CD4-positive, alpha-beta T cell treated with Interleukin-17A for 1 hour (primary cell): Measurements from ENCODE around the gene EGLN2.
A peak's percentile ranks its signal among the peaks of the same experiment; 100 is the strongest.
"Not testable (repeated sequence)": the region's sequence is repeated elsewhere in the genome, so short reads cannot be mapped to it uniquely, and the experiment has no call there.

Experiments
- DNase-seq: peaks from one replicate; pipeline ENCODE4 v3.0.0-alpha.2; 2020

The EGLN2 gene

DNA sequence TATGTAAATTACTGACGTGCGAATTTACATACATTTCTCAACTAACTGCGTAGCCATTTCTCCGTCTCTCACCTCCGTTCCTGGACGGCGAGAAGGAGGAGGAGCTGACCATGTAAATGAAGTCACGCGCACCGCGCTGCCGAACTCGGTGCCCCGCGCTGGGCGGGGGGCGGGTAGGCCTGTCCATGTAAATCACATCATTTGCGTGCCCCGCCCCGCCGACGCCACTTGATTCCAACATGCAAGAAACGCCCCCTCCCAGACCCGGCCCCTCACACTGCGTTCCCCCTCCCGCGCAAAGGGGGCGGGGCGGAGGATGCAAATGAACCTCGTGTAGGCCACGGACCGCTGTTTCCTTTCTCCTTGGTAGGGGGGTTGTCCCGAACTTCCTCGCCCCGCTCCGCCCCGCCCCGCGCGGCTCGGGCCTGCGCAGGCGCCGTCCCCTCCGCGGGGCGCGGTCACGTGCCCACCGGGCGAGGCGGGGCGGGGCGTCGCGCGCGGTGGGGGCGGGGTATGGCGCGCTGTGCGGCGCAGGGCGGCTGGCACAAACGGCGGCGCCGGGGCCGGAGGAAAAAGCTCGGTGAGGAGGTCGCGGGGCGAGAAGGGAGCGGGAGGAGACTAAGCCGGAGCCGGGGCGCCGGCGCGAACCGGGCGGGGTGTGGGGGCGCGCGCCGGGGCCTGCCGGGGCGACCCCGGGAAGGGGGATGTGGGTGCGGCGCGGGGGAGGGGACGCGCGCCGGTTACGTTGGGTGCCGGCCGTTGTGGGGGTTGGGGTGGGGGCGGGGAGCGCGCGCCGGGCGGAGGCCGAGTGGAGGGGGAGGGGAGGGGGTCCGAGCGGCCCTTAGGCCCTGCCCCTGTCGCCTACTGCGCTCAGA lies at the start of gene EGLN2:
Gene EGLN2 (plus strand): TSS at position 509 of the 875 bp plus-strand sequence. CDS start 1,382 bp downstream, outside the sequence.
- DNase-seq, result peak; percentile 100

- DNase-seq, result peak; percentile 100
Measured at GRCh38 chr19:40750058-40750873, 48.7 kb upstream of the EGLN2 start, which contains the start of gene ACTMAP. Gene ACTMAP, minus strand, starts transcription at chr19:40750477. Its CDS starts 674 bp downstream, at chr19:40749803.

DNA sequence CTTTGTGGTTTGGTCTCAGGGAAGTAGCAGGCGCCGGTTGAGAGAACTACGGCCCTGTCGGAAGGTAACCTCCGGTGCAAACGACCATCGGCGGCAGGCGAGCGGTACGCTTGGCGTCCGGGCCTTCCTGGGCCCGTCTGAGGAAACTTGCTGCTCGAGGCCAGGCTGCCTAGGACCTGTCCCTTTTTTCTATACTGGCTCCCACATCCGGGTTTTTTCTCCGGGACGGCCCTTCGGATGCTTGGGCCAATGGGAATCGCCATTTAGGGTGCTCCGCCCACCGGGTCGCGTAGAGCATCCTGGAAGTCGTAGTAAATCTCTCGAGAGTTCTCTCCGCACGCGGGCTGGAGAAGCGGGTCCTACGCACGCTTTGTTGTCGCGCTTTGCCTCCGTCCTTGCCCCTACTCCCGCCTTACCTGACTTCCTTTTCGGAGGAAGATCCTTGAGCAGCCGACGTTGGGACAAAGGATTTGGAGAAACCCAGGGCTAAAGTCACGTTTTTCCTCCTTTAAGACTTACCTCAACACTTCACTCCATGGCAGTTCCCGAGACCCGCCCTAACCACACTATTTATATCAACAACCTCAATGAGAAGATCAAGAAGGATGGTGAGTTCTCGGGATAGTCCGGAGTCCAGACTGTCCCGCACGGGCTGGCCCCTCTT lies 48.0 kb upstream of the EGLN2 start, which contains the start of gene SNRPA:
Gene SNRPA (plus strand): TSS at position 330 of the 664 bp plus-strand sequence. CDS start 206 bp downstream, at position 536.
- DNase-seq, result peak; percentile 97

- DNase-seq, result no peak
Measured at GRCh38 chr19:40752257-40752781, 46.7 kb upstream of the EGLN2 start.

GRCh38 chr19:40754611-40755247 lies 44.3 kb upstream of the EGLN2 start:
- peak; percentile 47 for DNase-seq

- DNase-seq, result no peak
Measured at GRCh38 chr19:40755248-40755624, 43.8 kb upstream of the EGLN2 start.

DNA sequence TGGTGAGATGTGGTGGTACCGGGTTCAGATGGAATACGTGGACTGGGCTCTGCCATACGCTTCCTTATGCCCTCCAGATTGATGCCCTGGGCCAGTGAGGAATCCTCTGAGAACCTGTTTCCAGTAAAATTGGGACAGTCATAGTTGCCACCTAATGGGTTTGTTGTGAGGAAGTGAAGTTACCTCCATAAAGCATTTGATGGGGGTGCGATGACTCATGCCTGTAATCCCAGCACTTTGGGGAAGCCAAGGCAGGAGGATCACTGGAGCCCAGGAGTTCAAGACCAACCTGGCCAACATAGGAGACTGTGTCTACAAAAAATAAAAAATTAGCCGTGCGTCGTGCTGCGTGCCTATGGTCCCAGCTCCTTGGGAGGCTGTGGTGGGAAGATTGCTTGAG lies 43.2 kb upstream of the EGLN2 start:
- no peak for DNase-seq

DNA sequence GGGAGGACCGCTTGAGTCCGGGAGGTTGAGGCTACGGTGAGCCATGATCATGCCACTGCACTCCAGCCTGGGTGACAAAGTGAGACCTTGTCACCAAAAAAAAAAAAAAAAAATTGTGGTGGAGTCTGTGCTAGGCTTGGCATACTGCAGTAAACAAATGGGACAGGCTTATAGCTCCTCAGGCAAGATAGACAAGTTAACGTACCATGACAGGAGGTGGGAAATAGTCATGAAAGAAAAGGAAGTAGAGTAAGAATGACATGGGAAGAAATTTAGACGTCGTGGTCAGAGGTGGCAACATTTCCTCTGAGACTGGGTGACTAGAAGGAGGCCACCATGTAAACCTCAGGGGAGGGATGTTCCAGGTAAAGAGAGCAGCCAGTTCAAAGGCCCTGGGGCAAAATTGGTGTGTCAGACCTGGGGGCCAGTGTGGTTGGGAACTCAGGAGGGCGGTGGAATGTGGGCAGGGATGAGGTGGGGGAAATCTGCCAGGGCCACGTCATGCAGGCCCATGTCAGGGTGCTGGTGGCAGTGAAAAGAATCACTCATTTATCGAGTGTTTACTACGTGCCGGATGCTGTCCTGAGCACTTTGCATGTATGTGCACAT lies 42.4 kb upstream of the EGLN2 start:
- DNase-seq, result peak; percentile 36

DNA sequence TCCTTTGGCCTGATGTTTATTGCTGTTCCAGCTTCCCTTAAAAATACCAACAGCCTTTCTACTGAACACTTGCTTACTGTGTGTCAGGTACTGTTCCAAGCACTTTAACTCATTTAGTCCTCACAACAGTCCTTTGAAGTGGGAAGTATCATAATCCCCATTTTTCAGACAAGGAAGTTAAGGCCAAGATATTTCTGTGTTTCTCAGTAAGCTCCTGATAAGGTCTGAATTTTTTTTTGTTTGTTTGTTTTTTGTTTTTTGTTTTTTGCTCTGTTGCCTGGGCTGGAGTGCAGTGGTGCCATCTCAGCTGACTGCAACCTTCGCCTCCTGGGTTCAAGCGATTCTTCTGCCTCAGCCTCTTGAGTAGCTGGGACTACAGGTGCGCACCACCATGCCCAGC lies 40.5 kb upstream of the EGLN2 start:
- no peak for DNase-seq

DNA sequence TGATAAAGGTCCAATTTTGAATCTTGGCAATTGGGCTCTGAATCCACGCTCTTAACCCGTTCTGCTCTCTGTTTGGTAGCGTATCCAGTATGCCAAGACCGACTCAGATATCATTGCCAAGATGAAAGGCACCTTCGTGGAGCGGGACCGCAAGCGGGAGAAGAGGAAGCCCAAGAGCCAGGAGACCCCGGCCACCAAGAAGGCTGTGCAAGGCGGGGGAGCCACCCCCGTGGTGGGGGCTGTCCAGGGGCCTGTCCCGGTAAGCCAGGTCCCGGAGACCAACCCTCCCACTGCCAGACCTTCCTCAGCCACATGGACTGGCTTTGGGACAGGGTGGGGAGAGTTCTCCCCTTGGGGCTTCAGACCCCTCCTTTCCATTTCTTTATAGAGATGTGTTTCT lies 39.6 kb upstream of the EGLN2 start:
- no peak for DNase-seq

- no peak for DNase-seq
Measured at GRCh38 chr19:40762754-40763470, 36.1 kb upstream of the EGLN2 start.

- no peak for DNase-seq
Measured at GRCh38 chr19:40763526-40763925, 35.5 kb upstream of the EGLN2 start.

- no peak for DNase-seq
Measured at GRCh38 chr19:40763963-40764362, 35.0 kb upstream of the EGLN2 start.

- not testable (repeated sequence) for DNase-seq
Measured at GRCh38 chr19:40766385-40766784, 32.6 kb upstream of the EGLN2 start.

- DNase-seq, result no peak
Measured at GRCh38 chr19:40768869-40769268, 30.1 kb upstream of the EGLN2 start.

DNA sequence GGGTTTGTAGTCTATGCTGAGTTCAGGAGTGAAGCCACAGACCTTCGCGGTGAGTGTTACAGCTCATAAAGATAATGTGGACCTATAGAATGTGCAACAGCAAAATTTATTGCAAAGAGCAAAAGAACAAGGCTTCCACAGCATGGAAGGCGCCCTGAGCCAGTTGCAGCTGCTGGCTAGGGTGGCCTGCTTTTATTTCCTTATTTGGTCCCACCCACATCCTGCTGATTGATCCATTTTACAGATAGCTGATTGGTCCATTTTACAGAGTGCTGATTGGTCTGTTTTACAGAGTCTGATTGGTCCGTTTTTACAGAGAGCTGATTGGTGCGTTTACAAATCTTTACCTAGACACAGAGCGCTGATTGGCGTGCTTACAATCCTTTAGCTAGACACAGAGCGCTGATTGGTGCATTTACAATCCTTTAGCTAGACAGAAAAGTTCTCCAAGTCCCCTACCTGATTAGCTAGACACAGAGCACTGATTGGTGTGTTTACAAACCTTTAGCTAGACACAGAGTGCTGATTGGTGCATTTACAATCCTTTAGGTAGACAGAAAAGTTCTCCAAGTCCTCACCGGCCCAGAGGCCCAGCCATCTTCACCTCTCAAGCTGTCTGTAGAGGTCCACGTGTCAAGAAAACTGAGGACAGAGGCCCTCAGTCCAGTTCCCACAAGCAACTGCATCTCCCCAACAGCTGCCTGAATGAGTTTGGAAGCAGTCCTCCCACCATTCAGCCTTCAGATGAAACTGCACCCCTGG lies 27.7 kb upstream of the EGLN2 start:
- DNase-seq, result peak; percentile 61

DNA sequence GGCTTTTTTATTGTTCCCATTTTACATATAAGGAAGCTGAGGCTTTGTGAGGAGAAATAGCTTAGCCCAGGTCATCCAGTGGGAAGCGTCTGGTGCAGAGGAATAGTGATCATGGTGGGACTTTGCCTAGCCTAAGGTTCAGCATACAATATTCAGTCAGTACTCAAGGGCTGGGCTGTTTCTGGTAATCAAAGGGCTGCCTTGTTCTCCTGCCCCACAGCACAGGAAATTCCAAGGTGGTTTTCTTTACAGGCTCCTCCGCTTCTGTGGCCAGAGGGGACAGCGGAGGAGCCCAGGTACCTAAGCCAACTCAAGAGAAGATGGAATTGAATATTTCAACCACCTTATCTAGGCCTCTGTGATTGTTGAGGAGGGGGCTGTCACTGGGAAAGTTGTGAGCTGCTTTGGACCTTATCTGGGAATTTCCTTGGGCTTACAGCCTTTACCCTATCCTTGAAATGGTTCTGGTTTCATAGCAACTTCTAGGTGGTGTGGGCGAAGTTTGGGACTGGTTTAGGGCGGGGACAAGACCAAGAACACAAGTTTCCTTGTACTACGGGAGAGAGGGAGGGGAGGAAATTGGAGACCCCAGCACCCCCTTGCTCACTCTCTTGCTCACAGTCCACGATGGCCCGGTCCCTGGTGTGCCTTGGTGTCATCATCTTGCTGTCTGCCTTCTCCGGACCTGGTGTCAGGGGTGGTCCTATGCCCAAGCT lies 23.9 kb upstream of the EGLN2 start, which contains the start of gene MIA:
Gene MIA (plus strand): TSS at position 606 of the 716 bp plus-strand sequence. CDS start 22 bp downstream, at position 628.
- no peak for DNase-seq

GRCh38 chr19:40775632-40776022 lies 23.4 kb upstream of the EGLN2 start:
- no peak for DNase-seq

DNA sequence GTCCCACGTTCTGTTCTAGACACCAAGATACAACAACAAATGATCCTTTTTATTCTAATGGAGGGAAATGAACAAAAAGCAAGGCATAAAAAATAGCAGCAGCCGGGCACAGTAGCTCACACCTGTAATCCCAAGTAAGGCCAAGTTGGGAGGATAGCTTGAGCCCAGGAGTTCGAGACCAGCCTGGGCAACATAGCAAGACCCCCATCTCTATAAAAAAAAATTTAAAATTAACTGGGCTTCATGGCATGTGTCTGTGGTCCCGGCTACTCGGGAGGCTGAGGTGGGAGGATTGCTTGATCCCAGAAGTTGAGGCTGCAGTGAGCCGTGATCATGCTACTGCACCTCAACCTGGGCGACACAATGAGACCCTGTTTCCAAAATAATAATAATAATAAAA lies 22.6 kb upstream of the EGLN2 start:
- no peak for DNase-seq
